Pancreas (tissue), 10 donors: ENCODE results near the gene APOA4. TPM values are rescaled to one million over a fixed set of nuclear protein-coding genes. Genes with fewer than 3 reads are reported as not detected.

ENCODE experiments used
- ATAC-seq, 4 donors: fragments of 200-7000 bp; cut with Tn5 transposase; one replicate each; pipeline versions ENCODE4 v1.8.0 to v1.9.1; 2020; ENCODE audit warnings: mild to moderate bottlenecking in 4 of 4, moderate library complexity in 4 of 4
- DNase-seq, 6 donors: peaks; one replicate each; pipeline ENCODE4 v3.0.0-alpha.2; 2020
- FAIRE-seq: peaks from 2 replicates; lab custom pipeline; 2012; peaks lifted over from hg19 to GRCh38; lab: Jason Lieb, UNC
- H3K27ac ChIP-seq, 4 donors: fragments of 200-600 bp; sonication (generic); 1 replicate in 3 of 4; 2 replicates in 1 of 4; pipeline versions ENCODE4 v1.5.0 to v1.8.0; 2020
- H3K27me3 ChIP-seq, 4 donors: fragments of 200-600 bp; one replicate each; pipeline ENCODE4 v1.8.0; 2021
- H3K36me3 ChIP-seq, 3 donors: fragments of 200-600 bp; sonication (generic) in 1 of 3; one replicate each; pipeline versions ENCODE4 v1.5.0 to v1.8.0; 2020 to 2021
- H3K4me1 ChIP-seq, 3 donors: fragments of 200-600 bp; one replicate each; pipeline ENCODE4 v1.8.0; 2021
- H3K4me3 ChIP-seq, 4 donors: fragments of 200-600 bp; sonication (generic) in 2 of 4; one replicate each; pipeline versions ENCODE4 v1.5.0 to v1.8.0; 2020 to 2021
- H3K9me3 ChIP-seq, 4 donors: fragments of 200-600 bp; one replicate each; pipeline ENCODE4 v1.8.0; 2021
- CTCF ChIP-seq, 4 donors: fragments of 200-600 bp; sonication (generic) in 3 of 4; IDR thresholded peaks; one replicate each; pipeline versions ENCODE4 v1.5.0 to v1.8.0; 2021; ENCODE audit warnings: antibody characterized with exemption in 4 of 4
- WGBS, 2 donors: extraction: QIAGEN DNeasy Blood & Tissue Kit; methylation state at CpG; one replicate each; pipeline ENCODE4 v1.1.7; 2013; 5-methylcytosine and 5-hydroxymethylcytosine counted together
- intact Hi-C, 3 donors: fragments of 100-400 bp; cut with DNase I; formaldehyde crosslinking; loops; one replicate each; pipeline versions ENCODE4 v1.11.1 to v1.14.2; 2022
- polyA plus RNA-seq, 2 donors: library from polyadenylated mRNA; stranded (reverse); fragments of 200-250 nt; gene quantifications; one replicate each; pipeline ENCODE4 v1.2.3, GENCODE V29; 2013
- total RNA-seq, 6 donors: library from RNA; stranded (reverse); fragmentation: NEBNext Ultra II Directional in 4 of 6; extraction: Animal tissue kit (Norgen Biotek cat#: 25700) in 4 of 6; gene quantifications; one replicate each; pipeline versions ENCODE4 v1.2.1 to v1.2.4, GENCODE V29; 2021 to 2023
- donor health status: healthy with polysubstance abuse.
- donor health status: DM: no; HTN: no; CAD: no; lungs with moderate emphysema.
- donor health status: DM: no; HTN: no; CAD: no.
- donor health status: control.
- donor health status: control.
- donor health status: Bipolar disorder and iron deficiency.
- donor health status: DM: yes; HTN: yes; CAD: no.
- donor health status: DM: no; HTN: no; CAD: no.
- donor health status: DM: no; HTN: no; CAD: no.
- donor health status: DM: yes; HTN: yes; CAD: no.

Gene APOA4
- total and polyA plus RNA-seq, 8 donors: 0.33 TPM; not detected in 7

GRCh38 chr11:116819049-116819448, 4.1 kb downstream of the APOA4 start:
- no peaks in the 10 kb centered on the region for H3K9me3 ChIP-seq

GRCh38 chr11:116814502-116814901, 8.6 kb downstream of the APOA4 start:
- no peaks in the 10 kb centered on the region for H3K9me3 ChIP-seq
- H3K36me3 ChIP-seq: no peaks in the 10 kb centered on the region
- peaks cover 0 to 12% (median 7%) of the 10 kb centered on the region in 3 donors for H3K4me1 ChIP-seq
- DNase-seq: no peak
- 92 to 95% methylated on average over 6 of the region's 6 CpGs for WGBS, 2 donors
- H3K27me3 ChIP-seq: no peaks in the 10 kb centered on the region
- intact Hi-C loops: no loop called here
- no peak overlapping the region for H3K4me3 ChIP-seq
- no peak for ATAC-seq
- no peak for FAIRE-seq
- H3K27ac ChIP-seq: no peak overlapping the region
- TF ChIP-seq CTCF (IDR thresholded peaks at IDR 0.05): no peak

More at GRCh38 chr11:116819049-116819448, 4.1 kb downstream of the APOA4 start:
- Histone ChIP-seq H3K27ac (no peak overlapping the region), H3K4me3 (no peak overlapping the region), H3K36me3 (no peaks in the 10 kb centered on the region), H3K27me3 (no peaks in the 10 kb centered on the region), H3K4me1 (no peaks in the 10 kb centered on the region)
- DNase-seq (no peak), ATAC-seq (no peak), FAIRE-seq (no peak)
- WGBS, 2 donors: 86 to 88% methylated on average over 9 of the region's 9 CpGs
- TF ChIP-seq CTCF (IDR thresholded peaks at IDR 0.05): no peak
- intact Hi-C loops: no loop called here

- FAIRE-seq: no peak
- no peak for DNase-seq
- intact Hi-C loops: no loop called here
- no peak for ATAC-seq
- Histone ChIP-seq H3K27ac (no peak overlapping the region), H3K36me3 (no peaks in the 10 kb centered on the region), H3K9me3 (no peaks in the 10 kb centered on the region), H3K27me3 (no peaks in the 10 kb centered on the region), H3K4me1 (peaks cover 3 to 17% (median 9%) of the 10 kb centered on the region in 3 donors), H3K4me3 (no peak overlapping the region)
- TF ChIP-seq CTCF (IDR thresholded peaks at IDR 0.05): no peak
- 68 to 77% methylated on average over 5 of the region's 5 CpGs for WGBS, 2 donors
These were observed 9.2 kb downstream of the APOA4 start for GRCh38 chr11:116813781-116814471.

DNA sequence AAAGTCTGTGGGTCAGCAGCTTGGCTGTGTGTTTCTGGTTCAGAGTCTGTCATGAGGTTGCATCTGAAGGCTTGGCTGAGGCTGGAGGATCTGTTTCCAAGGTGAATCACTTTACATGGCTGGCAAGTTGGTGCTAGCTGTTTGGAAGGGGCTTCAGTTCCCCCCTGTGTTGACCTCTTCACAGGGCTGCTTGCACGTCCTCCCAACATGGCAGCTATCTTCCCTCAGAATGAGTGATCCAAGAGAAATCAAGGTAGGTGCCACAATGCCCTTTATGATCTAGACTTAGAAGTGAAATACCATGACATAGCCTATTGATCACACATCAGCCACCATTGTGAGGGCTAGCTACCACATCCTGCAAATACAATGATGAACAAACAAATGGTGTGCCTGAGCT, 9.9 kb downstream of the APOA4 start:
- Histone ChIP-seq H3K4me1 (peaks cover 8 to 20% (median 9%) of the 10 kb centered on the region in 3 donors), H3K9me3 (no peaks in the 10 kb centered on the region), H3K4me3 (no peak overlapping the region), H3K36me3 (no peaks in the 10 kb centered on the region), H3K27me3 (no peaks in the 10 kb centered on the region), H3K27ac (no peak overlapping the region)
- ATAC-seq (no peak), DNase-seq (no peak), FAIRE-seq (no peak)
- intact Hi-C loops: no loop called here
- WGBS, 2 donors: 95 to 100% methylated on average over 1 of the region's 1 CpG
- TF ChIP-seq CTCF (IDR thresholded peaks at IDR 0.05): no peak

DNA sequence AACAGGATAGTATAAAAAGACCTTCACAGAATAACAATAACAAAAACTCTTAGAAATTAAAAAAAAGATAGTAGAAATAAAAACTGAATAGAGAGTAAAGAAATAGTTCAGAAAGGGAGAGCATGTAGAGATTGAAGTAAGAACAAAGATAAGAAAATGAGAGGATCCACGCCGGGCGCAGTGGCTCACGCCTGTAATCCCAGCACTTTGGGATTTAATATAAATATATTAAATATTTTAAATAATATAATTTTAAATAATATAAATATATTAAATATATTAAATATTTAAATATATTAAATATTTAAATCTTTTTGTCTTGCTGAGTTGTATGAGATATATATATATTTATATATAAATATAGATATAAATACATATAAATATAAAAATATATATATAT, 11.0 kb downstream of the APOA4 start:
- intact Hi-C loops: no loop called here
- no peaks in the 10 kb centered on the region for H3K27me3 ChIP-seq
- H3K36me3 ChIP-seq: no peaks in the 10 kb centered on the region
- no peak for DNase-seq
- no peak overlapping the region for H3K27ac ChIP-seq
- H3K9me3 ChIP-seq: no peaks in the 10 kb centered on the region
- H3K4me3 ChIP-seq: no peak overlapping the region
- 95 to 100% methylated on average over 4 of the region's 4 CpGs for WGBS, 2 donors
- peak; percentile 99 for FAIRE-seq
- ATAC-seq: no peak
- H3K4me1 ChIP-seq: peaks cover 15 to 30% (median 17%) of the 10 kb centered on the region in 3 donors
- no peak for TF ChIP-seq CTCF (IDR thresholded peaks at IDR 0.05)
